C4-2B (cell line): ENCODE measurements around the gene MAPKAPK2.

Experiments used
- H3K27ac ChIP-seq: fragments of 450-650 bp; 2 replicates; pipeline ENCODE4 v1.5.1; 2017
- ZFX ChIP-seq: fragments of 450-650 bp; IDR thresholded peaks from 2 replicates; pipeline ENCODE4 v1.6.1; 2017
- TF ChIP-seq, protein P1 (sequence below): fragments of 450-650 bp; conservative IDR thresholded peaks from 2 replicates; pipeline ENCODE4 v1.5.1; 2017; ENCODE audit warnings: mild to moderate bottlenecking

MAPKAPK2 gene

DNA sequence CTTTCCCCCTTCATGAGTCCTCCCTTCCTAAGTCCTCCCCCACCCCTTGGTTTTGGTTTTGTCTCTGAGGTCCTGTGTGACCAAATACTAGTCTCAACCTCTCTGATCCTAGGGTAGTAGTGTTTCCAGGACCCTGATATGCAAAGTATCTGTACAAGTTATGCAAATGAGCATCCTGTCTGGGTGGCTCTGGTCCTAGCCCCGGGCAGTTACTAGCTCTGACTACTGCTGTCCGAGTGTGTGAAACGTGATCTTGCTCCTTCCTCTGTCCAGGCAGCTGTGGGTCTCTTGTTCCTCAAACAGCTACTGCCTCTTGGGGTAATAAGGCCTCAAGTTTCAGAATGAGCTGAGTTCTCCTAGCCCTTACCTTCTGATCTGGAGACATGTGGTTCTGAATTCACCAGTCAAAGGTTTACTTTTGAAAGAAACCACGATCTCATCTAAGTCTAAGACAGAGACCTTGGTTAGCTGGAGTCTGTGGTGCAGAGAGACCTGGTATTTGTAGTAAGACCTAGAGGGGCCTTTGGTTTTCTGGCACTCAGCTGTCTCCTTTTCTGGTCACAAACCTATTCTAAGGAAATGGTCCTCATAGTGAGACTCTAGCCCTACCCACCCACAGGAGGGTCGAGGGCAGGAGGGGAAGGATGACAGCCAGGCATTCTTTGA lies 54.8 kb downstream of the MAPKAPK2 start:
- TF ChIP-seq, protein P1, sequence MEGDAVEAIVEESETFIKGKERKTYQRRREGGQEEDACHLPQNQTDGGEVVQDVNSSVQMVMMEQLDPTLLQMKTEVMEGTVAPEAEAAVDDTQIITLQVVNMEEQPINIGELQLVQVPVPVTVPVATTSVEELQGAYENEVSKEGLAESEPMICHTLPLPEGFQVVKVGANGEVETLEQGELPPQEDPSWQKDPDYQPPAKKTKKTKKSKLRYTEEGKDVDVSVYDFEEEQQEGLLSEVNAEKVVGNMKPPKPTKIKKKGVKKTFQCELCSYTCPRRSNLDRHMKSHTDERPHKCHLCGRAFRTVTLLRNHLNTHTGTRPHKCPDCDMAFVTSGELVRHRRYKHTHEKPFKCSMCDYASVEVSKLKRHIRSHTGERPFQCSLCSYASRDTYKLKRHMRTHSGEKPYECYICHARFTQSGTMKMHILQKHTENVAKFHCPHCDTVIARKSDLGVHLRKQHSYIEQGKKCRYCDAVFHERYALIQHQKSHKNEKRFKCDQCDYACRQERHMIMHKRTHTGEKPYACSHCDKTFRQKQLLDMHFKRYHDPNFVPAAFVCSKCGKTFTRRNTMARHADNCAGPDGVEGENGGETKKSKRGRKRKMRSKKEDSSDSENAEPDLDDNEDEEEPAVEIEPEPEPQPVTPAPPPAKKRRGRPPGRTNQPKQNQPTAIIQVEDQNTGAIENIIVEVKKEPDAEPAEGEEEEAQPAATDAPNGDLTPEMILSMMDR: no peak
- no peak for TF ChIP-seq ZFX
- H3K27ac ChIP-seq: no peak overlapping the region

GRCh38 chr1:206741142-206741701 lies 56.5 kb downstream of the MAPKAPK2 start:
- no peak overlapping the region for H3K27ac ChIP-seq
- TF ChIP-seq, protein P1: no peak
- no peak for TF ChIP-seq ZFX

GRCh38 chr1:206742719-206743383 lies 58.1 kb downstream of the MAPKAPK2 start:
- no peak overlapping the region for H3K27ac ChIP-seq
- TF ChIP-seq, protein P1: no peak
- TF ChIP-seq ZFX: no peak

DNA sequence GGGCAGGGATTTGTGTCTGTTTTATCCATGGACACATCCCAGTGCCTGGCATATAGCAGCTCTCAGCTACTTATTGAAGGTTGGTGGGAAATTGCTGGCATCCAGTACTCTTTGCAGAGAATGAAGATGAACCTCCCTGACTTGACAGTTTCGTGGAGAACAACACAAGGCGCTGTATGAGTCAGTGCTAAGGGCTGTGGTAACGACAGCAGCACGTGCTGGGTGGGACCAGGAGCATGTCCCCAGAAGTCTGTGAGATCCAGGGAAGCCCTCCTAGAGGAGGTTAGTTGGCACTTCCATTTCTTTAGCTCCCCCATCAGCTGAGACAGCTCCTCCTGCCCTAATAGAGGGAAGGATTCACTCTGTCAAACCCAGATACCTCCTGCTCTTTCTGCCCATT lies 60.0 kb downstream of the MAPKAPK2 start:
- TF ChIP-seq ZFX: no peak
- TF ChIP-seq, protein P1: no peak

DNA sequence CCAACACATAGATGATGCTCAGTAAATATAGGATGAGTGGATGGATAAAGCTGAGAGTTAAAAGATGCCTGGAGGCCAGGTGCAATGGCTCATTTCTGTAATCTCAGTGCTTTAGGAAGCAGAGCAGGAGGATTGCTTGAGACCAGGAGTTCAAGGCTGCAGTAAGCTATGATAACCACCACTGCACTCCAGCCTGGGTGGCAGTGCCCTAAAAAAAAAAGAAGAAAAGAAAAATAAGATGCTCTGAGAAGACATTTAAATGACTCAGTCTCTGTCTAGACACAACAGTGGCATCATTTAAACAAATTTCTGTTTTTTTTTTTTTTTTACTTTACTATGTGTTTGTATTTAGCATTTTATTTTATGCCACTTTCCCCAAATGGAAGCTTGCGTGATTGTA lies 60.6 kb downstream of the MAPKAPK2 start:
- TF ChIP-seq ZFX: no peak
- TF ChIP-seq, protein P1: no peak
- H3K27ac ChIP-seq: no peak overlapping the region

More for the DNA sequence above, 60.0 kb downstream of the MAPKAPK2 start:
- no peak overlapping the region for H3K27ac ChIP-seq

- TF ChIP-seq ZFX: no peak
- TF ChIP-seq, protein P1: no peak
- H3K27ac ChIP-seq: no peak overlapping the region
Measured at GRCh38 chr1:206748348-206749030, 63.8 kb downstream of the MAPKAPK2 start.

- H3K27ac ChIP-seq: no peak overlapping the region
- TF ChIP-seq ZFX: no peak
- TF ChIP-seq, protein P1: no peak
Measured at GRCh38 chr1:206751891-206752290, 67.2 kb downstream of the MAPKAPK2 start.
